B cell (primary cell): Measurements from ENCODE around the gene MEIS2.

ENCODE experiments used
- EZH2 ChIP-seq: IDR thresholded peaks from 2 replicates; pipeline ENCODE4 v1.6.1; 2012; ENCODE audit warnings: borderline replicate concordance, low read depth, mild to moderate bottlenecking, moderate library complexity, low read length; ENCODE audit not compliant: insufficient read depth, poor library complexity, severe bottlenecking
- TF ChIP-seq, protein P1 (sequence below): fragments of 200-600 bp; IDR thresholded peaks from one replicate; pipeline ENCODE4 v1.8.0; 2022; ENCODE audit warnings: antibody characterized with exemption, mild to moderate bottlenecking

DNA sequence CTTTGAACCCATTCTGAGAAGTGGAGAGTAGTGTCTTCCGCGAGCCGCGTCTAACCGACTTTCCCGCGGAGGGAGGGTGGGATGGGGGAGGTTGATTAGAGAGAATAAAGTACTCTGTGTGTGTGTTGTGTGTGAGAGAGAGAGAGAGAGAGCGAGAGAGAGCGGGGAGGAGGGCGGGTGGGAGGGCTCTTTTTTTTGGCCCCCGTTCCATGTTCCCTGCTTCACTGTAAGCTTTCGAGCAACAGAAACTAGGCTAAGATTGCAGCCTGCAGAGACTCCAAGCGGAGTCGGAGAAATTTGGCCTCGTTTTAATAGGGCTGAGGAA lies 1.6 kb upstream of the MEIS2 start:
- TF ChIP-seq, protein P1, sequence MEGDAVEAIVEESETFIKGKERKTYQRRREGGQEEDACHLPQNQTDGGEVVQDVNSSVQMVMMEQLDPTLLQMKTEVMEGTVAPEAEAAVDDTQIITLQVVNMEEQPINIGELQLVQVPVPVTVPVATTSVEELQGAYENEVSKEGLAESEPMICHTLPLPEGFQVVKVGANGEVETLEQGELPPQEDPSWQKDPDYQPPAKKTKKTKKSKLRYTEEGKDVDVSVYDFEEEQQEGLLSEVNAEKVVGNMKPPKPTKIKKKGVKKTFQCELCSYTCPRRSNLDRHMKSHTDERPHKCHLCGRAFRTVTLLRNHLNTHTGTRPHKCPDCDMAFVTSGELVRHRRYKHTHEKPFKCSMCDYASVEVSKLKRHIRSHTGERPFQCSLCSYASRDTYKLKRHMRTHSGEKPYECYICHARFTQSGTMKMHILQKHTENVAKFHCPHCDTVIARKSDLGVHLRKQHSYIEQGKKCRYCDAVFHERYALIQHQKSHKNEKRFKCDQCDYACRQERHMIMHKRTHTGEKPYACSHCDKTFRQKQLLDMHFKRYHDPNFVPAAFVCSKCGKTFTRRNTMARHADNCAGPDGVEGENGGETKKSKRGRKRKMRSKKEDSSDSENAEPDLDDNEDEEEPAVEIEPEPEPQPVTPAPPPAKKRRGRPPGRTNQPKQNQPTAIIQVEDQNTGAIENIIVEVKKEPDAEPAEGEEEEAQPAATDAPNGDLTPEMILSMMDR: no peak
- TF ChIP-seq EZH2: no peak
